SIG-M5 treated with dmso at 0.1 percent for 504 hours (cell line): ENCODE measurements around the gene EHHADH.

ENCODE experiments used
- DNase-seq: peaks from one replicate; lab custom pipeline; 2025; ENCODE audit not compliant: unreplicated experiment; lab: John Stamatoyannopoulos, UW

EHHADH gene

DNA sequence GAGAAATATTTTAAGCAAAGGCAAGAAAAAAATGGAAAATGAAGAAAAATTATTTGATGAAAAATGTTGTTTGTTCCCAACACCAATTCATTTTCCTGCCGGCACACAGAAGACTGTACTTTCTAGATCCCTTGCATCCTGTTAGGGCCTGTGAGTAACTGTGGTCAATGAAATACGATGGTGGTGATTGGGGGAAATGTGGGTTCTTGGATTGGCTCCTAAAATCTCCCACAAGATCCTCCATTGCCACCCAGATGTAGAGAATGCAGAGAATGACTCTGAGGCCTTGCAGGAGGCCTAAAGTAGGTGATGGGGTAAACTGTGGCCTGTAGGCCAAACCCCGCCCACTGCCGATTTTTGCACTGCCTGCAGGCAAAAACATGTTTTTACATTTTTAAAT, 54.6 kb downstream of the EHHADH start:
- DNase-seq, result no peak

DNA sequence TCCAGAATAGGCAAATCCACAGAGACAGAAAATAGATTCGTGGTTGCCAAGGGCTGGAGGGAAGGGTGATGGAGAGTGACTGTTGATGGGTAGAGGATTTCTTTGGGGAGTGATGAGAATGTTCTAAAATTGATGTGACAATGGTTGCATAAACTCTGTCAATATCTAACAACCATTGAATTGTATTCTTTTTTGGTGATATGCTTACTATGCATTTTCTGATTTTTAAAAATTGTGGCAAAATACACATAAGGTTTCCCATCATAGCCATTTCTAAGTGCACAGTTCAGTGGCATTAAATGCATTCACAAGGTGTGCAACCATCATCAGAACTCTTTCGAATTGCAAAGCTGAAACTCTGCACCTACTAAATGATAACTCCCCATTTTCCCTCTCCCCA, 56.8 kb downstream of the EHHADH start:
- DNase-seq, result no peak

DNA sequence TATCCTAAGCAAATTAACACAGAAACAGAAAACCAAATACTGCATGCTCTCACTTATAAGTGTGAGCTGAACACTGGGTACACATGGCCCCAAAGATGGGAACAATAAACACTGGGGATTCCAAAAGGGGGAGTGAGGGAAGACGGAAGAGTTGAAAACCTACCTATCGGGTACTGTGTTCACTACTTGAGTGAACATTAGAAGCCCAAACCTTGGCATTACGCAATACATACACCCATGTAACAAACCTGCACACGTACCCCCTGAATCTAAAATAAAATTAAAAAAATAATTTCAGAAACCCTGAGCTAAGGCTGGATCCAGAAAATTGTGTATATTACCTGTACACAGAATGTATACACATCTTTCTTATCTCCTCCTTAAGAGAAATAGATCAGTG, 58.2 kb downstream of the EHHADH start:
- DNase-seq, result no peak

DNA sequence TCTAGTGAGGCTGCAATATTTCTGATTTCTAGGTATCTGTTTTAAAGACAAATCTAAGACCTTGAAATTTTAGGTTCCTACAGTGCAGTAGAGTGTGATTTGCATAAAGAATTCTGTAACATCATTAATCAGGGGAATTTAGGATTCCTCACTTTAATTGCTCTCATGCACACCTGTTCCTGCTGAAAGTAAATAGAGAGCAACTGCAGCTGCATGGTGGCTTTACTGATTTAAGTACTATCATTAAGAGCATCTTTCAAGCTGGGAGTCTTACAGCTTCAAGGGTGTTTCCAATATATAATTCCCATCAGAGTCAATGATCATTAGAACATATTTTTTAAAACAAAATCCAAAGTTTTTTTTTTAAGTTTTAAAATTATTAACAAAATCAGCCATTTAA, 65.0 kb downstream of the EHHADH start:
- no peak for DNase-seq

DNA sequence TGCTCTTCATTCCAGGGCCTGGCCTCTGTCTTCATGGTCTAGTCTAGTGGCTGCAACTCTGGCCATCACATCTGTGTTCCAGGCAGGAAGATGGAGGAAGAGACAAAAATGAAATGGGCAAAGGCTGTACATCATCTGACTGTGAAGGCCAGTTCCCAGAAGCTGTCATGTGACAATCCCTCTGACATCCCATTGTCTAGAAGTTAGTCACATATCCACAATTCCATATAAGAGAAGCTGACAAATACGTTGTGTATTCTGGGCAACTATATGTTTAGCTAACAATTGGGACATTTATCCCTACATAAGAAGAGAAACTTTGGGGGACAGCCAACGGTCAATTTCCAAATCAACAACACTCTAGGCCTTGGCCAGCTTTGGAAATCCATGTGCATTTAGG, 66.5 kb downstream of the EHHADH start:
- DNase-seq, result no peak

DNA sequence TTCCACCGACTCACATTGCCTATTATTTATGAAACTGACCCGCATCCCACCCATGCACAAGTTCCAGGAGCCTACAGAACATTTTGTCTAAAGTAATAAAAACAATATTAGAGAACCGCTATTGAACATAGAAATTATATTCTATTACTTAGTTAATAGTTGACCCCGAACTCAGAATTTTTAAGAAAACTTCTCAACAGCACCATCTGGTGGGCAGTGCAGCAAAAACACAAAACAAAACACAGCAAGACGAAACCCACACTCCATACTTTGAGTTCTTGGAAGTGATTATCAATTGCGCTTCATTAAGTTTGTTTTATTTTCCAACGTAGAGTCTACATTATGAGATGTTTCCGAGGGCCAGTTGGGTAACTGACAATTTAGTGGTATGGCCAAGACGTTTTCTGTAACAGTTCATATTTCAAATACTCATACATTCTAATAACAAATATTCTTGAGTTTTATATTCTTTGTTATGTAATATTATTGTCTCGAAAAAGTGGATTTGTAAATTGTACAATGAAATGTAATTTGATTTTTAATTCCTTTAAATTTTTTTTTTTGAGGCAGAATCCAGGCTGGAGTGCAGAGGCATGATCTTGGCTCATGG, 77.0 kb downstream of the EHHADH start:
- DNase-seq, result peak; percentile 45

DNA sequence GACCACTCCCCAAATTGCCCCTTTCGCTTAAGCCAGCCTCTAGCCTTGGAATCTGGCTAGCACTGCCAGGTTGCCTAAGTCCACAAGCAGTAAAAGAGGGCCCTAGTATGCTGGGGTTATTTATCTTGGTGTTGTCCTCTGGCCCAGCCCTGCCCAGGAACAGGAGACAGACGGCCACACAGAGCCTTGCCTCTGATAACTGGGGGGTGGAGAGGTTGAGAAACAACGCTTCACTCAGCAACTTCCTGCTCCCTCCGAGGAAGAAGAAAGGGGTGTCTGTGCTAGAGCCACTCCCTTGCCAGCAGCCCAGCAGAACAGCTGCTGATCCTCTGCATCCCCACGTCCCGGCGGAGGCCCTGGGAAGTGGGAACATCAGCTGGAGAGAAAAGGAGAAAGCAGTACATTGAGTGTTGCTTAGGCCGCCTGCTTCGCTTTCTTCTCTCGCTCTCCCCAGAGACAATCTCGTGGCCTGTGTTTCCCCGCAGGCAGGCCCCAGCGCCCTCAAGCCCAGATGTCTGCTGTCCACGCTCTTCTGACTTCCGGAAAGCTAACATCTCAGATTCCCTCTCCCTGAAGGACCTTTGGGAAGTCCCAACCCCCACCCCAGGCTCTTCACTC, 78.4 kb downstream of the EHHADH start:
- DNase-seq, result peak; percentile 83

DNA sequence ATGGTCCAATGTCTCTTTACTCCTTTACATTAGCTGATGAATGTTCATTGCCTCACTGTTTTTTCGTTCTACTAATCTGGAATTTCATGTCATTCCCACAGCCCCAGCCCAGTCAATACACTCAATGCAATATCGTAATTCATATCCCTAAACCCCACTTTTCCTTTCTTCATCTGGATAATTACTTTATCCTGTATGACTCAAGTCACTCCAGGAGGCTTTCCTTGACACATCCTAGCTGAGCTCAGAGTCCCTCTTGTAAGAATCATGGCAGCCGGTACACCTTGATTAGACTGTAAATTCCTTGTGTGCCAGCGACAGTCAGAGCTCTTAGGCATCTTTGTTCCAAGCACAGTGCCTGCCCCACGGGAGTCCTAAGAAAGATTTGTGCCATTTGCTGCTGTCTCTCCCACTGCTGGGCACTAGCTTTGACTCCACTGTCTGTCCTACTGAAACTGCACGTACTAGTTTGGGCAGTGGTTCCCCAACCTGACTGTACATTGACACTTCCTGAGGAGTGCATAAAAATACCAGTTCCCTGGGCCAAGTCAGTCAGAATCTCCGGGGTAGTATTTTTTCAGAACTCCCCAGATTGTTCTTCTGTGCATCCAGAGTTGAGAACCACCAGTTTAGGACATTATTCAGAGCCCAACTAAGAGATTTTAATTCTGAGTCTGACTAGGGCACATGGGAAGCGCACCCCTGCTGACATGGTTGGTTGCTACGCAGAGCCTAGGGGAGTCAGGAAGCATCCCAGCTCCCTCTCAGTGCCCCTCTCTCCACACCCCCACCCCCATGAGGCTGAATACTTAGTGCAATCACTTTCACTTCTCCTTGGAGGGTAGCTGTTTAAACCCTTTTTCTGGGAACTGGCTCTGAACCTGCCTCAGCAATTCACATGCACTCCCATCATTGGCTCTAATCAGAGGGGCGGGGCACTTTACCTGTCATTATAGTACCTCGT, 81.5 kb downstream of the EHHADH start:
- DNase-seq, result peak; percentile 41

DNA sequence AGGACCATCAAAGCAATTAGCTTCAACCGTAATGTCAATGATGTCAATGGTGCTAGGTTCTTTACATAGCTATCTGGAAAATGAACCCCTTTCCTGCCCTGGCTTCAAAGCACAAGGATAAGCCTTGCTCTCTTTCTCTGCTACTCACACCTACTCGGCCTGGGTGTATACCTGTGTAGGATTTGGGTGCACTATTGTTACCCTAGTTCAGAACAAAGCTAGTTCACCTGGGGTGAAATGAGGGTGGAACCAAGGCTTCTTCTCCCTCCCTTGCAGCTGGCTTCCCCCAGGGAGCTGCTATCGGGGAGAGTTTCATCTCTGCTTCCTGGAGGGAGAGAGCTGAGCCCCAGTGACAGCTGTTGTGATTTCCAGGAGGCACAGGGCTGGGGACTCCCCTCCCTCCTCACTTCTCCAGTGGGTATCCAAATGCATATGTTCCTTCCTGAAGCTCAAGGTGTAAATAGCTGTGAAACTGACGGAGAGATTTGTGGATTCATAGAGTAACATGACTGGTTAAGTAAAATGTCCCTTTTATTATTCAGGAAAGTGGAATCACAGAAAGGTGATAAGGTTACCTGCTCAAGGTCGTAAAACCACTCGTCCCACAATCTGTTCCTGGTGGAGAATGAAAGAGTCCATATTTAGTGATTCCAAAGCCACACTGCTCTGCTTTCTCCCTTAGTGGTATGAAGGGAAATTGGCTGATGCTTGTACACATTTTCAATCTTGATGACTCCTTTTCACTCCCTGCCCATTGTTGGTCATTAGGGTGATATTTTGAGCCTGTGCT, 89.2 kb downstream of the EHHADH start:
- DNase-seq, result no peak

DNA sequence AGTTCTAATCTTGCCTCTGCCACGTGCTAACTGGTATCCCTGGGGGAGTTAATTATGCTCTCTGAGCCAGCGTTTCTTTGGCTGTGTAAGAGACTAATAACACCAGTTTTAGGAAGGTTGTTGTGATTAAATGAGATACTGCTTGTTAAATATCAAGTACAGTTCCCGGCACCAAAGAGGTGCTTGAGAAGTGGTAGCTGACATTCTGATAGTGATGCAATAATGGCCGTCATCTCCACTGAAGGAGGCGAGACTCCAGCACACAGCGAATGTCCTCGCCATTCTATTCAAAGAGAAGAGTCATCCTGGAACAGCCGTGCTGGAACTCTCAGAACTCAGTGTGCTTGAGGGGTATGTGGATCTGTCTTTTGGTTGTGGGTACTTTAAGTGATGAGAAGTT, 91.2 kb downstream of the EHHADH start:
- no peak for DNase-seq

DNA sequence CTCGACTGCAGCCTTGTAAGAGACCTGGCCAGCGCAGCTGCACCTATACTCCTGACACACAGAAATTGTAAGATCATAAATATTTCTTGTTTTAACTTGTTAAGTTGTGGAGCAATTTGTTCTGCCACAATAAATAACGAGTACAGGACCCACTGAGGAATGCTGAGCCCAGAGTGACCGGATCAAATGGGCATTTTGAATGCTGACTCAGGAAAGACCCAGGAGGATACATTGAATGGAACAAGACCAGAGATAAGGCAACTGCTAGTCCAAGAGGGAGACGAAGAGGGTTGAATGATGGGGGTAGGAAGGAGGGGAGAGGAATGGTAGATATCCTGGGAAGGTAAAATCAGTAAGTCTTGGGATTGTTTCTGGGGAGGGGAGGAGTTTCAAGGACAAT, 92.1 kb downstream of the EHHADH start:
- no peak for DNase-seq

DNA sequence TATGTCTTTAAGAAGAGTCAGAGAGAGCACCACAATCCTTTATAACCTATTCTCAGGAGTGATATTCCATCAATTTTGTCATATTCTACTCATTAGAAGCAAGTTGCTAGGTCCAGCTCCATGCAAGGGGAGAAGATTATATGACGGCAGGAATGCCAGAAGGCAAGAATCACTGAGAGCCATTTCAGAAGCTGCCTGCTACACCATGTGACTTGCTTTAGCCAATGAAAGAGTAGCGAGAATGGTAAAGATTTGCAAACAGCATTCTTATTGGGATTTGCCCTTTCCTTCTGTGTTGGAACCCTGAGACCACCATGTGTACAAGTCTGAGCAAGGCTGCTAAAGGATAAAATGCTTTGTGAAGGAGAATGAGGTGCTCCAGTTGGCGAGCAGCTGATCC, 96.5 kb downstream of the EHHADH start:
- DNase-seq, result no peak

DNA sequence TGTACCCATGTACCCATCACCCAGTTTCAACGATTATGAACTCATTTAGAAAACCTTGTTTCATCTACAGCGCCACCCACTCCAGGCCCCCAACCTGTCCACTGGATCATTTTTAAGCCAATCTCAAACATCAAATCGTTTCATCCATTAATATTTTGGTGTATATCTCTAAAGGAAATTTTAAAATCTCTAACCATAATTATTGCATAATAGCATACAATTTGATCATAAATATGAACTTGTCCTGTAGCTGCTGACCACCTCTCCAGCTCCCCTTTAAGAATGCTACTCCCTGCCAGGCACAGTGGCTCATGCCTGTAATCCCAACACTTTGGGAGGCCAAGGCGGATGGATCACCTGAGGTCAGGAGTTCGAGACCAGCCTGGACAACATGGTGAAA, 98.2 kb downstream of the EHHADH start:
- DNase-seq, result no peak

DNA sequence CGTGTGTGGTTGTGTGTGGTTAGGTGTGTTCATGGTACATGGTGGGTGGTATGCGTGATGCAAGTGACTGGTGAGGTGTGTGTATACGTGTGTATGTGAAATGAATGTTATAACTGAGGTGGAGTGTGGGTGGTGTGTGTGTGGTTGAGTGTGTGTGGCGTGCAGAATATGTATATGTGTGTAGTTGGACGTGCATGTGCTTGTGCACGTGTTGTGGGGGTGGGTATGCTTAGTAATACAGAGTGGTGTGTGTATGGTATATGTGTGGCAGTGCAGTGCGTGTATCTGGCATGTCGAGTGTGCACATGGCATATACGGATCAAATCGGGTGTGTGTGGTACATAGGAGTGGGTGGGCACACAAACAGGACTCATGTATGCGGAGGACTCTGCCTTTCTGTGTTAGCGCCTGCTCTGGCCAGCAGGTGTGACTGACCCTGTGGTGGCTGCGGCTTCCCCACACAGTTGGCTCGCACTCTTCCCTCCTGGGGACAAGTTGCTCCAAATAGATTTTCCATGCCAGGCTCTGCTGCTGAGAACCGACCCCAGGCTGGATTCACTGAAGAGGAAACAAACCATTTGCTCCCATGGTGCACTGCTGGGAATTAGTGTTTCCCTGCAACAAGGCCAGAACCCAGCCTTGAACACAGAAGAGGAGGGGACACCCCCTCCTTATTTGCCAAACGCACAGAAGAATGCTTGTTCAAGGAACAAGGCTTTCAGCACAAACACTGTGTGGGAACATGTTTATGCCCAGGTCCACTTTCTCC, 99.8 kb downstream of the EHHADH start:
- DNase-seq, result no peak

DNA sequence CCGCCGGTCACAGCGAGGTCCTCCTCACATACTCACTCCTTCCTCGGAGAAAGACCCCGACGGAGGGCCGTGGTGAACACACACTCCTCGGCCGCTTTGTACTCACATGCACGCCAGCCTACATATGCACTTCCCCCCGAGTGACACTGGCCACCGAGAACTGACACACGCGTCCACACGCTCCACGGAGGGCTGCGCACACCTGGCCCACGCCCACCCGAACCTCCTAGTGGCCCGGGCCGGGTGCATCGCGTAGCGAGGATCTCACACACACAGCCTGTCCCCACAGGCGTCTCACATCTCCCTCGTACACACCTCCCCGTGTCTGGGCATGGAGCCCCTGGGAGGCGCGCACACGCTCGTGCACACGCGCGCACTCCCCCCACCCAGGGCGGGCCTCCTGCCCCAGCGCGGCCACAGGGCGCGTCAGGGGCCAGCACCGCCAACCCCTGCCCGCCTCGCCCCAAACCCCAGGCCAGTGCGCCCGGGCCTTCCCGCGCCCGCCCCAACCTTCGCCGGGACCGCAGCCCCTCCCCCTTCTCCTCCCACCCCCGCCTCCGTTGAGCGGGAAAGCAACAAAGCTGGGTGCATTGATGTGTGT, 100.6 kb downstream of the EHHADH start:
- no peak for DNase-seq

DNA sequence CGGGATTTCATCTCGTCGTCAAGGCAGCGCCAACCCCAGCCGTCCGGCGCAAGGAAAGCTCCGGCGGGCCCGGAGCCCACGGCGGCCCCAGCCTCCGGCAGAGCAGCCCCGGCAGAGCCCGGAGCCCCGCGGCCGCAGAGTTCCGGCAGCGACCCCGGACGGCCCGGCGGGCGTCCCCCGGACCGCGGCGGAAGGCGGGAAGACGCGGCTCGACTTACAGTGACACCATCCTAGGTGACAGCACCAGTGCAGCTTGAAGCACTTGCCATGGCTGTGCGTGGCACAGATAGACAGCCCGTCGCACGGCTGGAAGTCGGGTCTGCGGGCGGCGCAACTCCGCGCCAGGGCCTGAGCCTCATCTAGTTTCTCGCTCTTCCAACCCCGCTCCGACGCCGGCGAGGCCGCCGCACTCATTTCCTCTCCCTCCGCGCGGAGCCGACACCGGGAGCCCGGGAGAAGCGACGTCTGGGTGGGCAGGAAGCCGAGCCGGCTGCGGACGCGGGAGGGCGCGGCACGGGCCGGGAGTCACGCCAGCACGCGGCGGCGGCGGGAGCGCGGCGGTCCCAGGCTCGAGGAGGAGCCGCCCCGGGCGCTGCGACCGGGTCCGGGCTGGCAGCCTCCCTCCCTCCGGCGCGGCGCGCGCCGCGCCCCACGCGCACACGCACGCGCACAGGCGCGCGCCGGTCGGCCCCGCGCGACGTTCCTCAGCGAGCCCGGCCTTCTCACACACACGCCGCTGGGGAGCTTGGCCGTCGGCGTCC, 101.3 kb downstream of the EHHADH start, which contains the start of gene C3orf70:
C3orf70 (minus strand) TSS at position 651 of the 761 bp plus-strand sequence; CDS start at position 414, 237 bp downstream.
- DNase-seq, result peak; percentile 34

DNA sequence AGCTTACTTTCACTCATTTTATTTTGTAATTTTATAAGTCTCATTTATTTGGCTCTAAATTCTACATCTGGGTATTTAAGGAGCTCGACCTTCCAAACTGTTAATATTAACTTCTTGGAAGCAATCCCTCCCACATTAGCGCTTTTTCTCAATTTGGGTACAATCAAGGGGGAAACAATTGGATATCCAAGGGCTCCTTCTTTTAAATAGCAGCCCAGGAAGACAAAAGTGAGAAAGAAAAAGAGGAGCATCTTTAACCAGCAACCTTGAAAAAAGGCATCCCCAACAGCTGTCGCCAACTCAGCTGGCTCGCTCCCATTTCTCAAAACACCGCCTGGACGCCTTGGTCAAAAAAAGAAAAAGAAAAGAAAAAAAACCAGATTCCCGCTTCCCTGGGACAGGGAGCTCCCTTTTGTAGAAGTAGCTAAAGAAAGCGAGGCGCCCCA, 101.9 kb downstream of the EHHADH start:
- no peak for DNase-seq

DNA sequence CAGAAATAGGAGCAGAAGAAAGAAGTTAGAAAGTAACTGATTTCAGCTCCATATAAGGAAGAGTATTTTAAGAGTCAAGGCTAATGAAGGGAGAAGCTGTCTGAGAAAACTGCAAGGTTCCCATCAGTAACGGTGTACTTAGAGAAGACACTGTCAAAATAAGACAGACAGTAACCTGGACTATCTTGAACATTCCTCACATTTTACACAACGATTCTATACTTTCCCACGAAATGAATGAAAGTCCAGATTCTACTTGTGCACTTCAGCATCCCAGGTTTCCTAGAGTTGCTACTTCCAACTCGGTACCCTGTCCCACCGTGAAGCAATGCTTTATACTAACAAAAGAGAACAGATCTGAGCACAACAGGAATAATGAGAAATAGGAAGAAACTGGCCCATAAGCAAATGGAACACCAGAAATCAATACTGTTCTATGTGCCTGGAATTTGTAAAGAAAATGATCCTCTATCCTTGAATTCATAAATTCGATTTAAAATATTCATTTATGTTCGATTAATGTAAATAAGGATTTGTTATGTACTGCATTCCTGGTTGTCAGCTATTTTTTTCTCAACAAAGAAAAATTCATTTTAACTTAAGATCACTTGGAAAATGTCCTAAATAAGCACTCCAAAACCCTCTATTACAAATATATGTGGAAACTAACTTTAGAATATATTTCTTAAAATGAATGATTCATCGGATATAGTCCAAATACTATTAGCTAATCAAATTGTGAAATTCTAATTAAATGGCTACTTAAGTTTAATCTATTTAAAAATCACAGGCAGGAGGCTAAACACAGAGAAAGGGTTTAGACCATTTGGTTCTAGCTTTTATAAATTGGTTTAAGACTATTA, 102.5 kb downstream of the EHHADH start:
- no peak for DNase-seq
